ENCODE data around the gene RESP18. TPM values are rescaled to one million over a fixed set of nuclear protein-coding genes. Genes with fewer than 3 reads are reported as not detected.

RESP18 gene
- polyA plus RNA-seq, 2 of the 4 experiments (the other 2 are of a cell fraction), result not detected

- 23% methylated on average over 50 of the region's 67 CpGs for WGBS (ENCODE audit: missing lambda C conversion rate)
- no peak for TF ChIP-seq FOSL2 (IDR thresholded peaks at IDR 0.05)
- TF ChIP-seq FOSL2 (CRISPR knock-in tag; IDR thresholded peaks at IDR 0.05), result no peak
- TF ChIP-seq EP300 (IDR thresholded peaks at IDR 0.05), result 0 out of 5 replicates have a peak, but pooled peaks of 1 of the 2 experiments have one; percentile 10
- TF ChIP-seq E2F6 (IDR thresholded peaks at IDR 0.05; ENCODE audit: borderline replicate concordance, low read depth), result 0 out of 2 replicates have a peak, but pooled peaks have one; percentile 25
- TF ChIP-seq BHLHE40 (IDR thresholded peaks at IDR 0.05; ENCODE audit: low read depth, low read length), result 0 out of 2 replicates have a peak, but pooled peaks have one; percentile 13
- TF ChIP-seq ZSCAN20 (CRISPR knock-in tag; IDR thresholded peaks at IDR 0.05), result no peak
- no peak for TF ChIP-seq MAFK (IDR thresholded peaks at IDR 0.05; ENCODE audit: partially characterized antibody)
- peak in 1 of 2 experiments; percentile 84; a peak in 2 of 5 replicates for TF ChIP-seq JUN (IDR thresholded peaks at IDR 0.05)
- no peak for TF ChIP-seq CEBPB (IDR thresholded peaks at IDR 0.05)
- TF ChIP-seq MAX (IDR thresholded peaks at IDR 0.05), result peak; percentile 96
- peak; percentile 100 for TF ChIP-seq CTCF (IDR thresholded peaks at IDR 0.05)
- TF ChIP-seq SMC3 (IDR thresholded peaks at IDR 0.05), result peak; percentile 99
- peak; percentile 74 to 93 for TF ChIP-seq RAD21 (conservative IDR thresholded peaks at IDR 0.05 in 1 of 2, IDR thresholded peaks at IDR 0.05 in 1 of 2)
- no peak for TF ChIP-seq HEYL (CRISPR knock-in tag; IDR thresholded peaks at IDR 0.05)
- peak; percentile 88 for TF ChIP-seq PHF8 (IDR thresholded peaks at IDR 0.05; ENCODE audit: borderline replicate concordance, low read depth)
- TF ChIP-seq MAZ (IDR thresholded peaks at IDR 0.05; ENCODE audit: borderline replicate concordance, low read depth, low read length), result 0 out of 2 replicates have a peak, but pooled peaks have one; percentile 64
- TF ChIP-seq ATOH8 (CRISPR knock-in tag; IDR thresholded peaks at IDR 0.05; ENCODE audit: low read depth), result peak; percentile 43; the same call in 1 of the 2 replicates
- no peak for TF ChIP-seq ZNF302 (CRISPR knock-in tag; IDR thresholded peaks at IDR 0.05)
- no peak for TF ChIP-seq EHMT2 (IDR thresholded peaks at IDR 0.05; ENCODE audit: low read depth)
- TF ChIP-seq HMGXB4 (CRISPR knock-in tag; IDR thresholded peaks at IDR 0.05; ENCODE audit: borderline replicate concordance), result peak; percentile 87
- 0 out of 3 replicates have a peak, but pooled peaks have one; percentile 62 for TF ChIP-seq BCL3 (IDR thresholded peaks at IDR 0.05)
- TF ChIP-seq ELK1 (IDR thresholded peaks at IDR 0.05; ENCODE audit: low read depth, low read length), result no peak
- TF ChIP-seq NR3C1 (IDR thresholded peaks at IDR 0.05), result no peak
- TF ChIP-seq POLR2A (IDR thresholded peaks at IDR 0.05; ENCODE audit: low read length), result peak; percentile 56
- 0 out of 2 replicates have a peak, but pooled peaks have one; percentile 41 for TF ChIP-seq HOXB5 (CRISPR knock-in tag; IDR thresholded peaks at IDR 0.05)
- TF ChIP-seq PBX3 (IDR thresholded peaks at IDR 0.05), result no peak
- no peak for TF ChIP-seq EHF (CRISPR knock-in tag; IDR thresholded peaks at IDR 0.05)
- TF ChIP-seq MYC (IDR thresholded peaks at IDR 0.05; ENCODE audit: borderline replicate concordance, low read length), result peak; percentile 98
- Histone ChIP-seq H3K4me2 (peak overlapping the region; percentile 81), H3K9me3 (no peaks in the 10 kb centered on the region), H3K4me1 (peaks cover 23% of the 10 kb centered on the region), H3K27ac (peak overlapping the region; percentile 94 to 99), H3K4me3 (peak overlapping the region; percentile 48)
- CTCF ChIA-PET, result interaction anchor here (0.6 to 16.3 kb wide), 65 partner anchors 9 to 300 kb away, joined by 3 to 540 read pairs (median 6); partner anchors contain the start of genes ABCB6, ANKZF1, ATG9A and CFAP65
- ATAC-seq (peak; percentile 69 to 89), FAIRE-seq (no peak), DNase-seq (ENCODE audit: low read depth in 1 of 2, low spot score in 1 of 2) (peak; percentile 87 to 91)
- POLR2A ChIA-PET, result interaction anchor here (0.7 to 1.8 kb wide), 12 partner anchors 16 to 118 kb away, joined by 3 to 21 read pairs (median 7); partner anchors contain the start of genes ABCB6, ANKZF1, ATG9A and CNPPD1
Measured at GRCh38 chr2:219294356-219295351, 37.9 kb downstream of the RESP18 start.

Data from A549 (cell line).